NCI-H187 treated with DMSO at 0.1 percent for 48 hours (cell line): ENCODE results near the gene SMTNL1.

Experiments used
- DNase-seq: peaks from one replicate; lab custom pipeline; 2025; lab: John Stamatoyannopoulos, UW

The SMTNL1 gene

GRCh38 chr11:57544566-57544965 is 7.2 kb downstream of the SMTNL1 start:
- DNase-seq: no peak

DNA sequence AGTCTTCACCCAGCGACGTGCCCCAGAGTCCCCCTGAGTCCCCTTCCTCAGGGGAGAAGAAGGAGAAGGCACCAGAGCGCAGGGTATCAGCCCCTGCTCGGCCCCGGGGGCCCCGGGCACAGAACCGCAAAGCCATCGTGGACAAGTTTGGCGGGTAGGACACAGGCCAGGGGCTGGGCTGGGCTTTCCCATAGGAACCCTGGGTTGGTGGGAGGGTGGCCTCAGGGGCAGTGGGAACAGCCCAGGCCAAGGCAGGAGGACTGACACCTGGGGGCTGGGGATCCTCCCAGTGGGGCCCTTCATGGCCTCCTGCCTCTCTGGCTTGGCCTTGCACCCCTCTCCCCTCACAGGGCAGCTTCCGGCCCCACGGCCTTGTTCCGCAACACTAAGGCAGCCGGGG is 8.5 kb downstream of the SMTNL1 start:
- DNase-seq: no peak

DNA sequence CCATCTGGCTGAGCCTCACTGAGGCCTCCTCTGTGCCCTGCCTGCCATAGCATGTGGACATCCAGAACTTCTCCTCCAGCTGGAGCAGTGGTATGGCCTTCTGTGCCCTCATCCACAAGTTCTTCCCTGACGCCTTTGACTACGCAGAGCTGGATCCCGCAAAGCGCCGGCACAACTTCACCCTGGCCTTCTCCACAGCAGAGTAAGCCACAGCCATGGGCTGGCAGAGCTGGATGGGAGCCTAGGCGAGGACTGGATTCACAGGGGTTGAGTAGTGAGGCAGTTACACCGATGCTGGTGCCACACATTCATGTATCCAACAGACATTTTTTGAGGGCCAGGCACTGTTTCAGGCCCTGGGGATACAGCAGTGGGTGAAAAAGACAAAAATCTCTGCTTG is 9.1 kb downstream of the SMTNL1 start:
- no peak for DNase-seq

DNA sequence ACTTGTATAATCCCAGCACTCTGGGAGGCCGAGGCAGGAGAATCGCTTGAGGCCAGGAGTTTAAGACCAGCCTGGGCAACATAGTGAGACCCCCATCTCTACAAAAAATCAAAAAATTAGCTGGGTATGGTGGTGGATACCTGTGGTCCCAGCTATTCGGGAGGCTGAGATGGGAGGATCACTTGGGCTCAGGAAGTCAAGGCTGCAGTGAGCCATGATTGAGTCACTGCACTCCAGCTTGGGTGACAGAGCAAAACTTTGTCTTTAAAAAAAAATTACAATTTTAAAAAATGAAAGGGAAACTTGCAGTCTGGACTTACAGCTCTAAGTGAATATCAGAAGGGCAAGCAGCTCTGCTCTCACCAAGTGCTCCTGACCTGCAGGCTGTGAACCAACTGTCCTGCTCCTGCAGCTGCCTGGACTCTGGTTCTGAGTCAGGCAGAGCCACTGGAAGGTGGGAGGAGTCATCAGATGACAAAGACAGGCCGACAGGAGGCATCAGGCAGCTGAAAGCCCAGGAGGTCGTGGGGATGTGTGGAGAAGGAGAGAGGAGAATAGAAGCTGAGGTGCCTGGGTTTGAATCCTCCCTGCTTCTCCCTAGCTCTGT is 9.6 kb downstream of the SMTNL1 start:
- DNase-seq: no peak

GRCh38 chr11:57547854-57548377 is 10.5 kb downstream of the SMTNL1 start:
- DNase-seq: no peak

DNA sequence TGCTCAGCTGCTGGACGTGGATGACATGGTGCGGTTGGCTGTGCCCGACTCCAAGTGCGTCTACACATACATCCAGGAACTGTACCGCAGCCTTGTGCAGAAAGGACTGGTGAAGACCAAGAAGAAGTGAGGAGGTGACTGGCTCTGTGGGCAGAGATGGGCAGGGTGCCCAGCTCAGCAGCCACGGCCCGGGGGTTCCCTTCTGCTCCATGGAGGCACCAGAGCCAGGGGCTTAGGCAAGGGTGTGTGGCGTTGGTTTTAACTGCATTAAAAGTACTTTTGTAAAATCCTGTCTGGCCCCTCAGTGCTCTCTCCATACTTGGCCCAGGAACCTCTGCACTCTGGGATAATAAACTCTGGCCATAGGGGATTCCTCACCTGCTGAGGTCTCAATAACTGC is 12.6 kb downstream of the SMTNL1 start:
- DNase-seq: no peak

- DNase-seq: no peak
Measured at GRCh38 chr11:57551941-57552340, 14.5 kb downstream of the SMTNL1 start.

DNA sequence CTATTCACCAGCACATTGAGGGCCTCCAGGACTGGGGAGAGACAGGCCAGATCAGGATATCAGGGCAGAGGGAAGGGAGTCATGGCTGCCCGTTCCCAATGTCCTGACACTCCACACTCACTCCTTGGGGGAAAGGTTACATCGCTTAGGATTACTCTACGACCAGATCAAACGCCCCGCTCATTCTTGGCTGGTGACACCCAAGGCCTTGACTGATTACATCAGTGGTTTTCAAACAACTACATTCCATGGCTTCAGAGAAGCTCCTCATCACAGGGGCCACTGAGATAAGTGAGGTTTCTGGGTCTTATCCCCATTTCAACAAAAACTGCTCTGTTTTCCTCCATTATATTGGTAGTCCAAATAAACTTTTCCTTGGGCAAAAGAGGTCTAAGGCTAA is 15.1 kb downstream of the SMTNL1 start:
- no peak for DNase-seq

DNA sequence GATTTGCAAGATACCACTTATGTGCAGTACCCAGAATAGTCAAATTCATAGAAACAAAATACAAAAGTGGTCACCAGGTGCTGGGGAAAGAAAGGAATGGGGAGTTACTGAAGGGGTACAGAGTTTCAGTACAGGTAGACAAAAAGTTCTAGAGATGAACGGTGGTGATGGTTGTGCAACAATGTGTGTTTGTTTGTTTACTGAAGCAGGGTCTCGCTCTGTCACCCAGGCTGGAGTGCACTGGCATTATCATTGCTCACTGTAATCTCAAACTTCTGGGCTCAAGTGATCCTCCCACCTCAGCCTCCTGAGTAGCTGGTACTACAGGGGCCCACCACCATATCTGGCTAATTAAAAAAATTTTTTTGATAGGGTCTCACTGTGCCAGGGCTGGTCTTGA is 18.0 kb downstream of the SMTNL1 start:
- no peak for DNase-seq

DNA sequence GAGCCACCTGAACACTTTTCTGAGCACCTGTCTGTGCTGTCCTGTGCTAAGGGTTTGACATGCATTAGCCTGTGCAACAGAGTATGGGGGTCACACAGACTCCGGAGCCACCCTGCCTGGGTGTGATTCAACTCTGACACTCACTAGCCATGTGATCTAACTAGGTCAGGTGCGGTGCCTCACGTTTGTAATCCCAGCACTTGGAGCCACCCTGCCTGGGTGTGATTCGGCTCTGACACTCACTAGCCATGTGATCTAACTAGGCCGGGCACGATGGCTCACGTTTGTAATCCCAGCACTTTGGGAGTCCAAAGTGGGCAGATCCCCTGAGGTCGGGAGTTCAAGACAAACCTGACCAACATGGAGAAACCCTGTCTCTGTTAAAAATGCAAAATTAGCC is 18.6 kb downstream of the SMTNL1 start:
- DNase-seq: no peak

DNA sequence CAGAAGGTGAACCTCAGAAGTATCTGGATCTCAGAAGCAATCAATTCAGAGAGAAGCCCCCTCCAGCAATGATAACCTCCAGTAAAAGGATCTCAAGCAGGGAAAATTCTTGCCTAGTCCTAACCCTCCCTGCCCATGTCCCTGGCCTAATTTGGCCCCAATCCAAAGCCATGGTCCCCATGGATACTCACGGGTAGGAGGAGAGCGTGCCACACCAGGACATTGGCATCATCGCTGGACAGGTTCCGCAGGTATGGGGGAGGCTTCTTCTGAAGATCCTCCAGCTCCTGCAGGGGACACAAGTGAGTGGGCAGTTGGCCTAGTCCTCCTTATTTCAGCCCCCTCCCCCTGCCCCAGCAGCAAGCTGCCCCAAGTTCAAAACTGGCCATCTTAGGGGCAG is 22.8 kb downstream of the SMTNL1 start:
- DNase-seq: no peak

GRCh38 chr11:57562596-57562995 is 25.2 kb downstream of the SMTNL1 start:
- DNase-seq: no peak

GRCh38 chr11:57566005-57566904 is 28.9 kb downstream of the SMTNL1 start:
- no peak for DNase-seq

- DNase-seq: no peak
Measured at GRCh38 chr11:57566905-57567514, 29.6 kb downstream of the SMTNL1 start.

DNA sequence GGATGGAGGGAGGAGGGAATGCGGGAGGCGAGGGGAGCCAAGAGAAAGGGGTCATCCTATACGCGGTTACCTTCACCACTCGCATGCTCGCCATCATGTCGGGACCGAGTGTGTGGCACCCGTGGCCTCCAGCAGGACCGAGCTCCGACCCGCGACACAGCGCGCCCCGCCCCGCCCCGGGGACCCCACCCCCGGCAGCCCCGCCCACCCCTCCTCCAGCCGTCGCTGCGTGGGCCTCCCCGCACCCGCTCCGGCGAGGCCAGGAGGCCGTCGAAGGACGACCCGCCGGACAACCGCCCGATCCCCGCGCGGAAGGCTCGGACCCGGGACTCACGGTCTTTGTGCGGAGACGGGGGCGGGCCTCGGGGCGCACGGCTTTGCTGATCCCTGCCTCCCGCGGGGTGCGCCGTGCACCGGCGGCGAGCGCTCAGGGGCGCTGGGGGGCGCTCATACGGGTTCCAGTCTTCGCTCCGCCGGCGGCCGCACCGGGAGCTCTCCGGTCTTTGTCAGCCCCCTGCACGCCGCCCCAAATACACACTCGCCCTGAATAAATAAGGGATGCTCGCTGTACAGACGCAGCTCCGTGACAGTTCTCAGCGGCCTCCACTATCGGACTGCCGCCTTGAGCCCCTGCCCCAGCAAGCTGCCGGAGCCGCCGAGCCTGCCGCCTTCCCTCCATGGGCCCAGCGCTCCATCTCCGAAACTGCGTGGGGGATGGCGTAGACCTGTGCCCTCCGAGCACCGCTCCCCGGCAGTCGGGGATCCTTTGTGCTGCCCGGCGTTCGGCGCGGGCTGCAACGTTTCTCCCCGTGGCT is 30.3 kb downstream of the SMTNL1 start, which contains the start of gene UBE2L6:
Gene UBE2L6 (minus strand): TSS at position 158 of the 815 bp plus-strand sequence. CDS start 61 bp downstream, at position 97.
- DNase-seq: no peak

DNA sequence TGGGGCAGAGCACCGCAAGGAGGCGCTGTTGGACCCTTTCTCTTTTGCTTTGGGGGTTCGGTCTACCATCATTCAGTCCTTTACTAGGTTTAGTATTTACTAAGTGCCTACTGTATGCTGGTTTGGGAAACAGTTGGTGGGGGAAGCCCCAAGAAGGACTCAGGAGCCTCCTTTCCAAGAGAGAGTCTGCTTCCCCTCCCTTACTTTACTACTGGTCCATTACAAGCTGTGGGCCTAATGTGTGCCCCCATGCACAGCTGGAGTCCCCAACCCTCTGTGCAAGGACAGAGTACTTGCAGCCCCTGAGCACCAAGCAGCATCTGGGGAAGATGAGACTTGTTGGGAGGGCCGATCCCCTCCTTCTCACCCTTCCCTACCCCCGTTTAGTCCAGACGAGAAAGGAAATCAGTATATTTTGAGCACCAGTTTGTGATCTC is 31.0 kb downstream of the SMTNL1 start:
- DNase-seq: no peak

- no peak for DNase-seq
Measured at GRCh38 chr11:57571606-57572005, 34.2 kb downstream of the SMTNL1 start.

DNA sequence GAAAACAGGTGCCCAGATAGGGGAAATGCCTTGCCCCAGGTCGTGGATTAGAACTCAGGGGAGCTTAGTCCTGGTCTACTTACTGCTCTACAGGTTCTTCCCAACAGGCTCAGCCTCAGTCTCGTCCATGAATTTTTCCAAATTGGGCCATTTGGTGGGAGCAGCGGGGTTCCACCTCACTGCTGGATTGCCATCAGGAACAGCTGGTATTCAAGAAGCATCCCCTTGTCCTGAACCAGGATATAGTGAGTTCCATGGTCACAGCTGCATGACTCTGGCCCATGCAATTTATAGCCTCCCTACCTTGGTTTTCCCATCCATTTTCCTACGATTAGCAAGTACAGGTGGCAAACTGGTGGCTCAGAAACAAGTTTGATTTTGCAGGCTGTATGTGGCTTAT is 36.7 kb downstream of the SMTNL1 start:
- no peak for DNase-seq

DNA sequence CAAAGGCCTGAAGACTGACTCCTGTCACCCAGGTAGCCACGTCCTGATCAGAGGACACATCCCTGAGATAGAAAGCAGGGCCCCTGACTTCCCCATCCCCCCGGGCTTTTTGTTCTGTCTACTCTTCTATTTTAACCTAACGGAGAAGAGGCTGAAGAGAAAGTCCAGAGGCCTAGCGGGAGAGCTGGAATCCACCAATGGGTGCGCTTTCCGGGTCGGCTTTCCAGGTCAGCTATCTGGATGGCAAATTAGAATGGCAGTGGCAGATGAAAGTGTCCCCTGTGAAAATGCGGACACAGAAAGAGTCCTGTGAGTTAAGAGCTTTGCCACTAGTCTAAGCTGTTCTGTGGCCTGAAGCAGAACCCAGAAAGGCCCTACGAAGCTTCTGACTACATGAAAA is 46.9 kb downstream of the SMTNL1 start:
- DNase-seq: no peak

DNA sequence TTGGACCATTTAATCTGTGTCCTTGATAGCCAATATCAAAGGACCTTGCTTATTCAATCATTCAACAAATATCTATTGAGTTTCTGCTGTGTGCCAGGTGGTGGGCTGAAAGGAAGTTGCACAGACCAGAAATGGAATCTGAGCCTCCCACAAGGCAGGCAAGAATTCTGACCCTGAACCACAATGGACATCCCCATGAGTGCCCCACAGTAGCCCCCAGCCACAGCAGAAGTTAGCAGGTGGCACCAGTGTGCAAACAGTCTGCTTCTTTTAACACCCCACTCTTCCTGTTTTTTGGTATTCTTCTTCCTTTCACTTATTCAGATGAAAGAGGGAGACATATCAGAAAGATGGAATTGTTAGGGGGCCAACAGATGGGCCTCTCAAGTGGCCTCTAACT is 47.9 kb downstream of the SMTNL1 start:
- no peak for DNase-seq

GRCh38 chr11:57586711-57587245 is 49.4 kb downstream of the SMTNL1 start:
- no peak for DNase-seq
